ENCODE data around the gene SMIM44.
"Not testable (repeated sequence)": the region's sequence is repeated elsewhere in the genome, so short reads cannot be mapped to it uniquely, and the experiment has no call there.

The SMIM44 gene

GRCh38 chr19:3483226-3483628 is at the start of gene SMIM44:
SMIM44 (minus strand) TSS chr19:3483441; CDS start chr19:3483403, 38 bp downstream.
- DNase-seq = no peak

DNA sequence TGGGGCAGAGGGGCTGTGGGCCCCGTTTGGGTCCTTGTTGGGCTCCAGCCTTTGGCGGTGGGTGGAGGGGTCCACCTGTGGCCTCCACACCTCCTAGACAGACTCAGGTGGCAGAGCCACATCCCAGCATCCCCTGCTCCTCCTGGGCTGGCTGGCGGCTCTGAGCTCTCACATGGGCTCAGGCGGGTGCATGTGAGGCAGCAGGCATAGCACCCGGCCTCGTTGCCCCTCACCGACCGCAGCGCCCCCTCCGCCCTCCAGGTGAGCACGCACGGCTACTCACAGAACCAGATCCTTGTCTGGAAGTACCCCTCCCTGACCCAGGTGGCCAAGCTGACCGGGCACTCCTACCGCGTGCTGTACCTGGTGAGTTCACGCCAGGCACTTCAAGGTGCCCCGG is 49.8 kb upstream of the SMIM44 start:
- no peak for DNase-seq

DNA sequence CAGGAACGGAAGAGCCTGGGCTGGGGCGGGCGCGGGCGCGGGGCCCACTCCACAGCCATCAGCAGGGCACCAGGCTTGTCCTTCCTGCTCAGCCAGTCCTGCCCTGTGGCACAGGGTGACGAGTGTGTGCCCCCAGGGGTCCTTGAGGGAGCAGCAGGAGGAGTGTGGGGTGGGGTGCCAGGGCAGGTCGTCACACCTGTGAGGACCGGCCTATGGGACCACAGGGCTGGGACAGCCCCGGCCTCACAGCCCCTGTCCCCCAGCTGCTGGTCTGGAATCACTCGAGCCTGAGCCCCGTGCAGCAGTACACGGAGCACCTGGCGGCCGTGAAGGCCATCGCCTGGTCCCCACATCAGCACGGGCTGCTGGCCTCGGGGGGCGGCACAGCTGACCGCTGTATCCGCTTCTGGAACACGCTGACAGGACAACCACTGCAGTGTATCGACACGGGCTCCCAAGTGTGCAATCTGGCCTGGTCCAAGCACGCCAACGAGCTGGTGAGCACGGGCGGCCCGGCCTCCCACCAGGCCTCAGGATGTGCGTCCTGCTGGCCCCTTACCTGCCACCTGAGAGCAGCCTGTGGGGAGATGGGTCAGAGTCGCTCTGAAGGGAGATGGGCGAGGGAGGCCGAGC is 49.0 kb upstream of the SMIM44 start:
- DNase-seq = no peak

DNA sequence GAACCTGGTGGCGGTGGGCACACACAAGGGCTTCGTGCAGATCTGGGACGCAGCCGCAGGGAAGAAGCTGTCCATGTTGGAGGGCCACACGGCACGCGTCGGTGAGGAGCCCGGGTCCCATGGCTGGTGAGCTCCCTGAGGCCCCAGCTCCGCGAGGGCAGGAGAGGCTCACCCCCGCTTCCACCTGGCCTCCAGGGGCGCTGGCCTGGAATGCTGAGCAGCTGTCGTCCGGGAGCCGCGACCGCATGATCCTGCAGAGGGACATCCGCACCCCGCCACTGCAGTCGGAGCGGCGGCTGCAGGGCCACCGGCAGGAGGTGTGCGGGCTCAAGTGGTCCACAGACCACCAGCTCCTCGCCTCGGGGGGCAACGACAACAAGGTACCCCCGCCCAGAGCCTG is 48.5 kb upstream of the SMIM44 start:
- DNase-seq = no peak

- no peak for DNase-seq
Measured at GRCh38 chr19:3530389-3530788, 47.1 kb upstream of the SMIM44 start.

DNA sequence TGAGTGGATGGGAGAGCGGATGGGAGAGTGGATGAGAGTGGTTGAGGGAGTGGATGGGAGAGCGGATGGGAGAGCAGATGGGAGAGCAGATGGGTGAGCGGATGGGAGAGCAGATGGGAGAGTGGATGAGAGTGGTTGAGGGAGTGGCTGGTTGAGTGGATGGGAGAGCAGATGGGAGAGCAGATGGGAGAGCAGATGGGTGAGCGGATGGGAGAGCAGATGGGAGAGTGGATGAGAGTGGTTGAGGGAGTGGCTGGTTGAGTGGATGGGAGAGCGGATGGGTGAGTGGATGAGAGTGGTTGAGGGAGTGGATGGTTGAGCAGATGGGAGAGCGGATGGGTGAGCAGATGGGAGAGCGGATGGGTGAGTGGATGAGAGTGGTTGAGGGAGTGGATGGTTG is 46.1 kb upstream of the SMIM44 start:
- not testable (repeated sequence) for DNase-seq

- DNase-seq = no peak
Measured at GRCh38 chr19:3528539-3529211, 45.4 kb upstream of the SMIM44 start.

GRCh38 chr19:3528080-3528479 is 44.8 kb upstream of the SMIM44 start:
- DNase-seq = no peak

DNA sequence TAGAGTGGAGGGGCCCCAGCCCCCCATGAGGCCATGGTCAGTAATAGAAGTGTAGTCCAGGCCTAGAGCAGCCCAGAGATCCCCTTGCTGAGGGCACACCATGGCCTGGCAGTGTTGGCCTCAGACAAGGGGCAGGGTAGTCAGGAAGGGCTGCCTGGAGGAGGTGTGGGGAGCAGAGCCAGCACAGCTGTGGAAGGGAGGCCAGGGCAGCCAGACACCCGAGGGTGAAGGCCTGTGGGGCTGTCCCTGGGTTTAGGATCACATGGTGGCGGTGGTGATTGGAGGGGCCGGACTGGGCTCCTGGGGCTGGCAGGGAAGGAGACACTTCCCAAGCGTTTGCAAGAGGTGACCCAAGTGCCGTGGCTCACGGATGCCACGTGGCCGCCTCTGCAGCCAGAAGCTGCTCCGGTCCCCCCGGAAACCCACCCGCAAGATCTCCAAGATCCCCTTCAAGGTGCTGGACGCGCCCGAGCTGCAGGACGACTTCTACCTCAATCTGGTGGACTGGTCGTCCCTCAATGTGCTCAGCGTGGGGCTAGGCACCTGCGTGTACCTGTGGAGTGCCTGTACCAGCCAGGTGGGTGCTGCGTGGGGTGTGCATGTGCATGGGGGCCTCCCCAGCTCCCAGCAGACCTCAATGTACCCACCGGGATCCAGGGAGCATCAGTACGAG is 44.1 kb upstream of the SMIM44 start:
- no peak for DNase-seq

- no peak for DNase-seq
Measured at GRCh38 chr19:3526507-3527237, 43.4 kb upstream of the SMIM44 start.

DNA sequence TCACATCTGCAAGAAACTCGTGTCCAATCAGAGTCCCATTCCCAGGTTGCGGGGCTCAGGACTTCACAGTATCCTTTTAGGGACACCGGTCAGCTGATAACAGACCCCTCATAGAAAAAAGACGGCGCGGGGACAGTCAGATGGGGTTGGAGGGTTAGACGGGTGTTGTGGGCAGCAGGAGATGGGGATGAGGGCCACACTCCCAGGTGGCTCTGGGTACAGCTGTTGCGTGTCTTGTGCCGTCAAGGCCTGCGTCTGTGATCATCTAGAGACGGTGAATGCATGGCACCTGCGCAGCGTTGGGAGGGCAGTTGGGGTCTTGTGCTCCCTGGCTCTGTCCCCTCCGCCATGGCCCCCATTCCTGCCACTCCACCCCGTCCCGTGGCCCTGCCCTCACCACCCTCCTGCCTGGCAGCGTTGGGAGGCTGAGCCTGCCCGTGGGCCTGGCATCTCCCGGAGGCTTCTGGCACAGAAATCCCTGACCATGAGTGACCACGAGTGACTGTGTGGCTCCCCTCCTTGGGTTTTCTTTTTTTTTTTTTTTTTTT is 41.7 kb upstream of the SMIM44 start:
- DNase-seq = no peak

DNA sequence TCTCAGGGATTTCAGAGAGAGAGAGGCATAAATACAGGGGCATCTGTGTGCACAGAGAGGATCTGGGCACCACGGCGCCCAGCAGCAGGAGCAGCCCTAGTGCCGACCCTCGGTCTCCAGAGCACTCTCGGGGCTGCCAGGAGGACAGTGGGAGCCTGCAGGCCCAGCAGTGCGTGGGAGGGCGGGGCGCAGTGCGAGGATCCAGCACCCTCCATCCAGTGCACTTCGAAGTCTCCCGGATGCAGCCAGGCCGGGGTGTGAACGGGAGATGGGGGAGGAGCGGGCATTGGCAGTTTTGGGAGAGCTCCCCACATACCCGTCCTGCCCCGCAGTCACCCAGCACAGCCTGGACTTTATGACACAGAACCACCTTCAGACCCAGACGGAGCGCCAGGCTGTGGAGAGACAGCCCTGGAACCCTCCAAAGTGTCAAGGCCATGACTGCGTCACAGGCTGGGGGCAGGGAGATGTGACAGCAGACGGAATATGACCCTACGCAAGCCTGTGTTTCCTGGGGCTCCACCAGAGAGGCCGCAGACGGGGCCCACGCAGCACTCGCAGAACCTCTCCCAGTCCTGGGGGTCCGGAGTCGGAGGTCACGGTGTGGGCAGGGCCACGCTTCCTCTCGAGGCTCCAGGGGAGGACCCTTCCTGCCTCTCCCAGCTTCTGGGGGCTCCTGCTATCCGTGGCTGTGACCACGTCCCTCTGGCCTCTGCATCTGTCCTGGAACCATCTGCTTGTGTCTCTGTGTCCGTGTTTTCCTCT is 41.0 kb upstream of the SMIM44 start:
- DNase-seq = no peak

- DNase-seq = no peak
Measured at GRCh38 chr19:3523361-3524077, 40.3 kb upstream of the SMIM44 start.

DNA sequence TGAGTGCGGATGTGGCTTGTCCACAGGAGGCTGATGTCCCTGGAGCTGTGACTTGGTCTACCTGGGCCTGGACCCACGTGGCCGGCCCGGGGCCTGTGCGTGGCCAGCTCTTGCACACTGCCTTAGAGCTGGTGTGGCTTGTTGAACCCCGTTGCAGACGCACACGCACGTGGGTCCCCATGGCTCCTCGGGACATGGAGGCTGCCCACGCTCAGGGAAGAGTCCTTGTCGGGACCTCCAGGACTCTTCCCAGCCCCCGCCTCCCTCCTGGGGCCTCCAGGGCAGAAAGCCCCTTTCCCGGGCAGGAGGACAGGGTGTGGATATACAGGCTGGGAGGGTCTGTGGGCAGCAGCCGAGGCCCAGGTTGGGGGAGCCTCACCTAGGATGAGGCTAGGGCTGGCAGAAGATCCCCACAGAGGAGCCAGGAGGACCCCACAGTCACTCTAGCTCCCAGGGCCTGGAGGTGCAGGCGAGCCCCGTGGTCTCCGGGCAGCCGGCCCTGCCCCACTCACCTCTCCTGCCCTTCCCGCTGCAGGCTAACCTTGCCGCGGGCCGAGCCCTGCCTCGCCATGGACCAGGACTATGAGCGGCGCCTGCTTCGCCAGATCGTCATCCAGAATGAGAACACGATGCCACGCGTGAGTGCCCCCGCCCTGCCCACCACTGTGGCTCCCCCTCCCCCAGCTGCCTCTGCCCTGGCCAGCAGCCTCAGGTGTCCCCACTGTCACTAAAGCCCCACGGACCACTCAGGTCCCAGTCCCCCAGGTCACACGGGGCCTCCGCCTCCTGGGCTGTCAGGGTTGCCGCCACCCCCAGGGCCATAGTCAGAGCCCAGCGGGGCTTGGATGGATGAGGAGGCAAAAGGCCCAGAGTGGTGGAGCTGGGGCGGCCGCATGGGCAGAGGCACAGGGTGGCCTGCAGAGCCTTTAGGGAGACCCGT is 39.5 kb upstream of the SMIM44 start:
- no peak for DNase-seq

- no peak for DNase-seq
Measured at GRCh38 chr19:3521104-3521445, 37.8 kb upstream of the SMIM44 start.

DNA sequence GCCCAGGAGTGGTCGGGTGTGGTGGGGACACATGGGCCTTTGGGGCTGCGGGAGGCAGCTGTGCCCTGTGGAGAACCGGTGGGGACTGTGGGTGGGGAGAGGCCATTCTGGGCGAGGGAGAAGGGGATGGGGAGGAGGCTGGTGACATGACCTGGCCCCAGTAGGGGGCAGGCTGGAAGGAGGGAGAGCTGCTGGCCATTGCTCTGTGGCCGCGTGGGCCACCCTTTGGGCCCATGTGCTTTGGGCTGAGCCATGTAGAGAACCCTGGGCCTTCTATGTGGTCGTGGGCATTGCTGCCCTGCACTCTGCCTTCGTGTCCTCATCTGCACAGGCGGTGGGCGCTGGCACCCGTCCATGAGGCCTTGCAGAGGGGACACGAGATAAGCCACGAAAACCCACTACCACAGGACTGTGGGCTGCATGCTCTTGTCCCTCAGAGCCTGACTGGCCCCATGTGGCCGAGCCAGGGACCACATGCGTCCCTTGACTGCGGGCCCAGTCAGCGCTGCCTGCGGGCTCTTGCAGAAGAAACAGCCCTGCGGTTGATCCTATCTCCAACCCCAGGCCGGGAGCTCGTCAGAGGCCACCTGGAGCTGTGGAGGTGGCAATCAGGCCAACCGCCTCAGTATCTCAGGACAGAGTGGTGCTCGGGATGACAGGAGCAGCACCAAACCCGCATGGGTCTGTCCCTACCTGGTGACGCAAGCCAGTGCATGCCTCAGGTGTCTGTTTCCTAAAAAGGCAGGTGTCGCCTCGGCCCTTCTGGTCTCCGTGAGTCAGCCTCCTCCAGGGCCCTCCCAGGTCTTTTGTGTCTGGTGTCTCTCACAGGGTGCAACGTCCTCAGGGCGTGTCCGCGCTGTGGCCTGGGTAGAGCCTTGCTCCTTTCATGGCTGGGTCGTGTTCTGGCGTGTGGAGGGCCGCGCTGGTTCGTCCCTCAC is 37.2 kb upstream of the SMIM44 start:
- no peak for DNase-seq

- DNase-seq = no peak
Measured at GRCh38 chr19:3519126-3519525, 35.9 kb upstream of the SMIM44 start.

GRCh38 chr19:3518659-3519058 is 35.4 kb upstream of the SMIM44 start:
- DNase-seq = no peak

GRCh38 chr19:3518255-3518654 is 35.0 kb upstream of the SMIM44 start:
- no peak for DNase-seq

- no peak for DNase-seq
Measured at GRCh38 chr19:3517638-3518037, 34.4 kb upstream of the SMIM44 start.
